GM18868 (cell line): ENCODE measurements around the gene NRL.

Source experiments
- ATAC-seq: cut with Tn5 transposase; IDR thresholded peaks from one replicate; pipeline ENCODE4 v1.9.1; 2021; ENCODE audit warnings: mild to moderate bottlenecking, moderate library complexity; ENCODE audit not compliant: unreplicated experiment

NRL gene

GRCh38 chr14:24068711-24069410, 45.9 kb downstream of the NRL start:
- no peak for ATAC-seq

GRCh38 chr14:24067133-24068082, 47.3 kb downstream of the NRL start:
- ATAC-seq = no peak

DNA sequence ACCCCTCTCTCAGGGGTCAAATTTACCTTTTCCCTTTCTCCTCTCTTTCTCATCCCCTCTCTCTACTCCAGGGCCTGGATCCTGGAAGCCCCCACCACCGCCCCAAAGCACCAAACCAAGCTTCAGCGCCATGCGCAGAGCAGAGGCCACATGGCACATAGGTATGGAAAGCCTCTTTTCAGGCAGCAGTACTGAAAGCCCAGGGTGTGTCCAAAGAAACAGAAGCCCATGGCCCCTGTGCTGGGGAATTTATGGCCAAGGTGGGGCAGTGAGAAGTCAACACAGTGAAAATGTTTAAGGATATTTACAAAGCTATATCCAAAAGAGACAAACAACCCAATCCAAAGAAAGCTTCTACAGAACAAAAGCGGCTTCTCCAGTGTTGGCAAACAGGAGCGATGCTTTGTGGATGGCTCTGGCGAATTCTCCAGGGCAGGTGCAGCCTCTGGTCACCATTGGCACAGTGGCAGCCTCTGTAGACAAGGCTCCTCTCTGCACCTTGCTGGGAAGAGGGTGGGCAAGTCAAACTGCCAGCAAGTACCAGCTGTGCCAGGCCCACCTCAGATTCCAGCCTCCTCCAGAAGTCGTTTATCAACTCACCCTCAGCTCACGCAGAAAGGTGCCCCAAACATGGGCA, 48.1 kb downstream of the NRL start:
- no peak for ATAC-seq

GRCh38 chr14:24065408-24065807, 49.3 kb downstream of the NRL start:
- ATAC-seq = no peak

DNA sequence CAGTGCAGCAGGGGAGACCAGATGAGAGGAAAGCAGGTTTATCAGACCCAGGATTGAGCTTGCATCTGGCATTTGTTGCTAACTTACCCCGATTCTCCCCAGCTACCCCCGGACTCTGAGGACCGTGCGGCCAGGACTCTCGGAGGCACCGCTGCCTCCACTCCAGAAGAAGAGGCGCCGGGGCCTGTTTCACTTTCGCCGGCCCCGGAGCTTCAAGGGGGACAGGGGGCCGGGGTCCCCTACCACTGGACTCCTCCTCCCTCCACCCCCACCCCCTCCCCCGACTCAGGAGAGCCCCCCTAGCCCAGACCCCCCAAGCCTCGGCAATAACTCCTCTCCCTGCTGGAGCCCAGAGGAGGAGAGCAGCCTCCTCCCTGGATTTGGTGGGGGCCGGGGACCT, 49.9 kb downstream of the NRL start:
- ATAC-seq = no peak

DNA sequence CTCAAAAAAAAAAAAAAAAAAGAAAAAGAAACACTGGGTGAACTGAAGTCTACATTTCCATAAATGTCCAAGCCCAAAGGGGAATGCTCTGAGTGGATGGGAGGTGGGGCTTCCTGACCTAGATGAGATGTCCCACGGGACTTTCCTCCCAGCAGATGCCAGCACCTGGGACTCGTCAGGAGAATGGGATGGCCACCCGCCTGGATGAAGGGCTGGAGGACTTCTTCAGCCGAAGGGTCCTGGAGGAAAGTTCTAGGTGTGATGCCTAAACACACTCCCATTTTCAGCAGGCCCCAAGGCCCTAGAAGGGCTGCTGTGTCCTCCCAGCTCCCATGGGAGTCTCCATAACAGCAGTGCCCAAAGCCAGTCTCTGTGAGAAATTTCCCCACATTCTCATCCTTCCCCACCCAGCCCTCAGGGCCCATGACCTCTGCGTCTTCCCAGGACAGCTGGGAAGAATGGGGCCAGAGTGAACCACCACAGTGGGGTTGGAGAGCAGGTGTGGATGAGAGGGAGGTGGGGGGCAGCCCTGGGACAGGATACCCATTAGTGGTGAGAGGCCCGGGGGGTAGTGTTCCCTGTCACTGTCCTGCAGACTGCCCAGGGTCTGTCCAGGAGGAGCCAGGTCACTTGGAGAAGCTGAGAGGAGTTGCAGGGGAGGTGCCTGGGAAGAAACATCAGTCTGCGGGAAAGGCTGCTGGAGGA, 50.5 kb downstream of the NRL start:
- ATAC-seq = no peak

DNA sequence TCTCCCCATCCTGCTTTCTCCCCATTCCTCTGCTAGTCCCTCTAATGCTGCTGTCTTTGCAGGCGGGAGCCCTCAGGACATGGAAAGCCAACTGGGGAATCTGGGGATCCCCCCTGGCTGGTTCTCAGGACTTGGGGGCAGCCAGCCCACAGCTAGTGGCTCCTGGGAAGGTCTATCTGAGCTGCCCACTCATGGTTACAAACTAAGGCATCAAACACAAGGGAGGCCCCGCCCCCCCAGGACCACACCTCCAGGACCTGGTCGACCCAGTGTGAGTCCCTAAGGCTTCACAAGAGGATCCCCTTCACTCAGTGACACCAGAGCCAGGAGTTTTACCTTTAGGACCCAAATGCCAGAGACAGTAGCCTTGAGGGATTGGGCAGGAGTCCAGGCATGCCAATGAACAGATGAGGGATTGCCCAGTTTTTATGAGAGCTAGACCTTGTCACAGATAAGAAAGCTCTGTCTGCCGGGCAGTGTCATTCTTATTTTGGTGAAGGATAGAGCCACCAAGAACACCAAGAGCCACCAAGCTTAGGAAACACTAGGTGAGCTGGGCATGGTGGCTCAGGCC, 51.4 kb downstream of the NRL start:
- no peak for ATAC-seq

DNA sequence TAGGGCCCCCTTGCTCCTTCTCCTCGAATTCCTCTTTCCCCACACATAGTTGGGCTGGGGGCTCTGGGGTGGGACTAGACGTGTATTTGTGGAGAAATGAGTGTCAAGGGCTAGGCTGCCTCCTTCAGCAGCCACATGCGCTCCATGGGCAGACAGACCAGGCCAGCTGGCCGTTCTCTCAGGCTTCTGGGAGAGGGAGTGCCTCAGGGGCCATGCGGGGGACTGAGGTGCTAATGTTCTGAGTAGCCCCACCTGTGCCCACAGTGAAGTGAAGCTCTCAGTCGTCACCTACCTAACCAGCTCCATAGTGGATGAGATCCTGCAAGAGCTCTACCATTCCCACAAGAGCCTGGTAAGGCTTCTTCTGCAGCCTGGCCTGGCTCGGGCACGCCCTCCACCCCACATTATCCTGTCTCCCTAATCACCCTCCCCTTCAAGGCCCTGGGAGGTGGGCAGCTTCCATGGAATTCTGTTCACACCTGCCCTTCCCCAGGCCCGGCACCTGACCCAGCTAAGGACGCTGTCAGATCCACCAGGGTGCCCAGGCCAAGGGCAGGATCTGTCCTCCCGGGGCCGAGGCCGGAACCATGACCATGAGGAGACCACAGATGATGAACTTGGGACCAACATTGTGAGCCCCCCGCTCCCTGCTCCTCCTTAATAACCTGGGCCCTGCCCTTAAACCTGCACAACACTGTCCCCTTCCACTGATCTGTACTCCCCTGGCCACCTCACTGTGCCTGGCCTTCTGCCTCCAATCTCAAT, 52.4 kb downstream of the NRL start:
- no peak for ATAC-seq

DNA sequence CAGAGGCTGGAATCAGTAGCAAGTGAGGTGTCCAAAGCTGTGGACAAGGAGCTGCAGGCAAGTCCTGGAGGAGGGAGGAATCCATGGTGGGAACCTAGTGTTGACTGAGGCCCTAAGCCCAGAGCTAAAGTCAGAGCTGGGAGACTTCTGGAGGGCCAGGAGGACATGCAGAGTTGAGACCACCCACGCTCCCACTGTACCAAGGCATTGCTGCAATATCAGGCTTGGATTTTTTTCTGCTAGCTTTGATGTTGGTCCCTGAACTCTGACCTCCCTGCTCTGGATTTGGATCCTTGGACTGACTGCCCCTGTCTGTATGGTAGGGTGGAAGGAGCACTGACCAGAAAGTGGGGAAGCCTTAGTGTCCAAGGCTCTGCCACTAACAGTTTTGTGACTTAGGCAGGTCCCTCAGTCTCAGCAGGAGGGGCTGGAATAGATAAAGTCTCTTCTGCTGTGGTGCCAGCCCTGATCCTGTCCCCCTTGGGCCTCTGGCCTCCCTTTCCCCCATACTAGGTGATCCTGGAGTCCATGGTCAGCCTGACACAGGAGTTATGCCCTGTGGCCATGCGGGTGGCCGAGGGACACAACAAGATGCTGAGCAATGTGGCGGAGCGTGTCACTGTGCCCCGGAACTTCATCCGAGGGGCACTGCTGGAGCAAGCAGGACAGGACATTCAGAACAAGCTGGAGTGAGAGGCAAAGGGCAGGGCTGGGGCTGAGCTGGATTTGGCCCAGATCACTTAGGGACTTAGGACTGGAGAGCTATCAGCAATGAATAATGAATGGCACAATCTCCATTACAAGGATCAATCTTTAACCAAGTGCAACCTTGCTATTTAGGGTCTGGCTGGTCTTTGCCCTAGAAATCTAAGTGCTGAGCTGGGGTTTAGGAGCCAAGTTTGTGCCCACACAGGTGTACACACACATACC, 53.5 kb downstream of the NRL start:
- ATAC-seq = no peak

DNA sequence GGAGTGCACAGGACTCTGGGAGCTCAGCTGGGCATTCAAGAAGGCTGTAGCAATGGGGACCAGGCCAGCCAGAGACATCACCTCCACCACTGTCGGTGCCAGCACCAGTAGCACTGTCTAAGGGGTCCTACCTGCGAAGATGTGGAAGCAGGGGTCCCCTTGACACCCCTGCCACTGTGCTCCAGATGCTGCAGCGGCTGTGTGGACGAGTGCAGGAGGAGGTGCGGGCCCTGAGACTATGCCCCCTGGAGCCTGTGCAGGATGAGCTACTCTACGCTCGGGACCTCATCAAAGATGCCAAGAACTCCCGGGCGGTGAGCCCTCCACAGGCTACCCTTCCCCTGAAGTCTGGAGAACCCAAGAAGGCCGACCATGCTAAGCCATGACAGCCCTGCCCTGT, 54.3 kb downstream of the NRL start:
- ATAC-seq = no peak

- no peak for ATAC-seq
Measured at GRCh38 chr14:24059841-24060388, 54.8 kb downstream of the NRL start.

GRCh38 chr14:24058951-24059475, 55.7 kb downstream of the NRL start:
- ATAC-seq = no peak

DNA sequence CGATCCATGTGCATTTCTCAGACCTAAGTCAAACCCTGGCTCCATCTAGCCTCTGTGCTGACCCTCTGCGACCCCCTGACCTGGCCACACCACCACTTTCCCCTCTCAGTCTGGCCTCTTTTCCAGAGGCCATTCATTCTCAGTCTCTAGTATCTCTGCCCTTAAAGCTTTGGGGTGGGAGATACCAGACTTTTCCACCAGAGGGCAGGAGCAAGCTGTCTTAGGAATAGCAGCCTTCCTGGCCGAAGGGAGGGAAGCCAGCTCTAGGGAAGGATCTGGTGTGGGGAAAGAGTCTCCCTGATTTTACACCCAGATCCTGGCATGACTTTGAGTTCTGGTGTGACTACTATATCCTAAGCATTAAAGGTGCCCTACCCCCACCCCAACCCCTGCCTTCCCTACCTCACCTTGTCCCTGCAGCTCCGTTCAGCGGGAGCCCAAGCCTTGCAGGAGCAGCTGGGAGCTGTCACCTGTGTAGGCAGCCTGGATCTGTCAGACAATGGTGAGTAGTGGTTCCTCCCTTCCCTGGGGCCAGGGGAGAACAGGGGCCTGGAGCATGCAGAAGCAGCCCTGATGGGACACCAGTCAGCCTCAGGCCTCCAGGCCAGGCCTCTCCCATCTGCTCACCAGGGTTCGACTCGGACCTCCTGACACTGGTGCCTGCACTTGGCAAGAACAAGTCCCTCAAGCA, 56.3 kb downstream of the NRL start:
- ATAC-seq = peak; percentile 63

DNA sequence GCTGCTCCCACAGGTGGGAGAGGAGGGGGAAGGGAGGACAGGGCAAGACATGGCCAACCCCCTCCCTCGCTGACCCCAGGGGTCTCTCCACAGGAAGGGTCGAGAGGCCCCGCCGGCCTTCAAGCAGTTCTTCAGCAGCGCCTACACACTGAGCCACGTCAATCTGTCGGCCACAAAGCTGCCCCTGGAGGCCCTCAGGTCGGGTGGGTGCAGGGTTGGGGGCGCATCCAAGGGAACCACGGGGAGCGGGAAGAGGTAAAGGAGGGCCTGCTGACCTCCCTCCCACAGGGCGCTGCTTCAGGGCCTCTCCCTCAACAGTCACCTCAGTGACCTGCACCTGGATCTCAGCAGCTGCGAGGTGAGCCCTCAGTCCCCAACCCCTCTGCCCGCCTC, 56.9 kb downstream of the NRL start:
- ATAC-seq = no peak

DNA sequence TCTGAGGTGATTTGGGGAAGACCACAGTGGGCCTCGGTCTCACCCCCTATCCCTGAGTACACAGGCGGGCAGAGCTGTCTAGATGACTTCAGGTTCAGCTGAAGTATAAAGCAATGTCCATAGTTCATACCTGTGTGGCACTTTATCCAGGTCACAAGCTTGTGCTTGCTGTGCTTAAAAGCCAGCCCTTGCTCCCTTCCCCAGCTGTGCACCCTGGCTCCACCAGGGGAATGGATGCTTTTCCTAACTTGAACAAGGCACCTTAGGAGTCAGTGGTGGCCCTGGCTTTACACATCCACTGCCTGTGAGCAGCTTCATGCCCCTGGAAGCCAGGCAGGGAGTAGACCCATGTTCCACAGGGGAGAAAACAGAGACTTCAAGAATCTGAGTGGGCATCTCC, 57.5 kb downstream of the NRL start:
- ATAC-seq = no peak

- ATAC-seq = no peak
Measured at GRCh38 chr14:24056800-24057184, 58.0 kb downstream of the NRL start.

GRCh38 chr14:24055971-24056799, 58.6 kb downstream of the NRL start:
- ATAC-seq = no peak
